GM21717 (cell line): Measurements from ENCODE around the gene ZNF267.
A peak's percentile ranks its signal among the peaks of the same experiment; 100 is the strongest.
"Not testable (repeated sequence)": the region's sequence is repeated elsewhere in the genome, so short reads cannot be mapped to it uniquely, and the experiment has no call there.

Source experiments
- ATAC-seq: cut with Tn5 transposase; IDR thresholded peaks from one replicate; pipeline ENCODE4 v1.9.1; 2021; ENCODE audit warnings: mild to moderate bottlenecking, moderate library complexity; ENCODE audit not compliant: unreplicated experiment

Gene ZNF267

GRCh38 chr16:31873556-31874365 is at the start of gene ZNF267:
ZNF267 (plus strand) TSS chr16:31873807; CDS start chr16:31873967, 160 bp downstream.
- peak; percentile 42 for ATAC-seq

- no peak for ATAC-seq
Measured at GRCh38 chr16:31833047-31833446, 40.6 kb upstream of the ZNF267 start.

GRCh38 chr16:31836396-31836795 is 37.2 kb upstream of the ZNF267 start:
- not testable (repeated sequence) for ATAC-seq

GRCh38 chr16:31842864-31843263 is 30.7 kb upstream of the ZNF267 start:
- no peak for ATAC-seq

- not testable (repeated sequence) for ATAC-seq
Measured at GRCh38 chr16:31848572-31848971, 25.0 kb upstream of the ZNF267 start.

- ATAC-seq, result no peak
Measured at GRCh38 chr16:31853291-31853690, 20.3 kb upstream of the ZNF267 start.

- no peak for ATAC-seq
Measured at GRCh38 chr16:31860508-31860907, 13.1 kb upstream of the ZNF267 start.

GRCh38 chr16:31861455-31861854 is 12.2 kb upstream of the ZNF267 start:
- ATAC-seq, result no peak

GRCh38 chr16:31862761-31863160 is 10.8 kb upstream of the ZNF267 start:
- no peak for ATAC-seq

GRCh38 chr16:31868164-31868563 is 5.4 kb upstream of the ZNF267 start:
- no peak for ATAC-seq

- ATAC-seq, result no peak
Measured at GRCh38 chr16:31868691-31869167, 4.9 kb upstream of the ZNF267 start.

- ATAC-seq, result no peak
Measured at GRCh38 chr16:31869511-31870201, 4.0 kb upstream of the ZNF267 start.

GRCh38 chr16:31870809-31871208 is 2.8 kb upstream of the ZNF267 start:
- ATAC-seq, result no peak

- no peak for ATAC-seq
Measured at GRCh38 chr16:31871510-31871909, 2.1 kb upstream of the ZNF267 start.

- ATAC-seq, result no peak
Measured at GRCh38 chr16:31872201-31872600, 1.4 kb upstream of the ZNF267 start.

GRCh38 chr16:31874366-31875111 is 932 bp downstream of the ZNF267 start:
- ATAC-seq, result peak; percentile 39

- ATAC-seq, result no peak
Measured at GRCh38 chr16:31875112-31875803, 1.7 kb downstream of the ZNF267 start.

GRCh38 chr16:31875928-31876547 is 2.4 kb downstream of the ZNF267 start:
- no peak for ATAC-seq

- ATAC-seq, result peak; percentile 44
Measured at GRCh38 chr16:31876951-31877828, 3.6 kb downstream of the ZNF267 start.
